Measurements from ENCODE around the gene ETHE1. TPM values are rescaled to one million over a fixed set of nuclear protein-coding genes. Genes with fewer than 3 reads are reported as not detected.
"Not testable (repeated sequence)": the region's sequence is repeated elsewhere in the genome, so short reads cannot be mapped to it uniquely, and the experiment has no call there.

The ETHE1 gene
- total RNA-seq, 1 donor from 2014 or later, result 118 TPM

- TF ChIP-seq CTCF (IDR thresholded peaks at IDR 0.05), result no peak
- DNase-seq (ENCODE audit: low spot score in 2 of 2), result no peak
- H3K36me3 ChIP-seq, result peaks cover 0 to 5% of the 10 kb centered on the region in 2 donors
- no peaks in the 10 kb centered on the region for H3K9me3 ChIP-seq
- no peak overlapping the region for H3K27ac ChIP-seq
- intact Hi-C loops (cut with DNase I), result no loop called here
- no peaks in the 10 kb centered on the region for H3K27me3 ChIP-seq
- no peak overlapping the region for H3K4me3 ChIP-seq
- no peaks in the 10 kb centered on the region for H3K4me1 ChIP-seq
Observed at GRCh38 chr19:43518051-43518450, 8.9 kb downstream of the ETHE1 start.

- H3K27ac ChIP-seq; H3K4me3 ChIP-seq; H3K27me3 ChIP-seq; H3K9me3 ChIP-seq; DNase-seq (ENCODE audit: low spot score in 2 of 2); H3K4me1 ChIP-seq; intact Hi-C loops (cut with DNase I): not testable (repeated sequence)
- peaks cover 17 to 24% of the 10 kb centered on the region in 2 donors for H3K36me3 ChIP-seq
Observed at GRCh38 chr19:43512399-43512798, 14.6 kb downstream of the ETHE1 start.

- Histone ChIP-seq H3K4me1 (no peaks in the 10 kb centered on the region), H3K4me3 (no peak overlapping the region), H3K36me3 (peaks cover 17 to 24% of the 10 kb centered on the region in 2 donors), H3K27me3 (no peaks in the 10 kb centered on the region), H3K27ac (no peak overlapping the region), H3K9me3 (no peaks in the 10 kb centered on the region)
- TF ChIP-seq CTCF (IDR thresholded peaks at IDR 0.05), result no peak
- no peak for DNase-seq (ENCODE audit: low spot score in 2 of 2)
- intact Hi-C loops (cut with DNase I), result no loop called here
Observed at GRCh38 chr19:43511324-43511723, 15.7 kb downstream of the ETHE1 start.

- Histone ChIP-seq H3K4me3 (no peak overlapping the region), H3K4me1 (no peaks in the 10 kb centered on the region), H3K27ac (no peak overlapping the region), H3K27me3 (no peaks in the 10 kb centered on the region), H3K9me3 (no peaks in the 10 kb centered on the region), H3K36me3 (peaks cover 17 to 24% of the 10 kb centered on the region in 2 donors)
- no peak for TF ChIP-seq CTCF (IDR thresholded peaks at IDR 0.05)
- intact Hi-C loops (cut with DNase I), result no loop called here
- no peak for DNase-seq (ENCODE audit: low spot score in 2 of 2)
Observed at GRCh38 chr19:43510713-43511112, 16.3 kb downstream of the ETHE1 start.

GRCh38 chr19:43507880-43508279 lies 19.1 kb downstream of the ETHE1 start:
- intact Hi-C loops (cut with DNase I), result no loop called here
- Histone ChIP-seq H3K4me3 (no peak overlapping the region), H3K36me3 (peaks cover 17 to 24% of the 10 kb centered on the region in 2 donors), H3K27me3 (no peaks in the 10 kb centered on the region), H3K27ac (no peak overlapping the region), H3K4me1 (peaks cover 3 to 8% of the 10 kb centered on the region in 2 donors), H3K9me3 (no peaks in the 10 kb centered on the region)
- TF ChIP-seq CTCF (IDR thresholded peaks at IDR 0.05), result no peak
- DNase-seq (ENCODE audit: low spot score in 2 of 2), result no peak

GRCh38 chr19:43506629-43507028 lies 20.4 kb downstream of the ETHE1 start:
- Histone ChIP-seq H3K27me3 (no peaks in the 10 kb centered on the region), H3K4me3 (no peak overlapping the region), H3K36me3 (peaks cover 17 to 24% of the 10 kb centered on the region in 2 donors), H3K4me1 (peaks cover 3 to 8% of the 10 kb centered on the region in 2 donors), H3K27ac (no peak overlapping the region), H3K9me3 (no peaks in the 10 kb centered on the region)
- no peak for DNase-seq (ENCODE audit: low spot score in 2 of 2)
- intact Hi-C loops (cut with DNase I), result no loop called here
- no peak for TF ChIP-seq CTCF (IDR thresholded peaks at IDR 0.05)

All from ascending aorta (tissue), 2 donors.